GM12872 (cell line): ENCODE measurements around the gene FXN.
A peak's percentile ranks its signal among the peaks of the same experiment; 100 is the strongest.

Source experiments
- CTCF ChIP-seq: IDR thresholded peaks from 3 replicates; pipeline ENCODE4 v1.5.1; 2011; ENCODE audit warnings: low read depth, mild to moderate bottlenecking, low read length, moderate library complexity; ENCODE audit not compliant: insufficient read depth

Gene FXN

GRCh38 chr9:69035438-69036308, at the start of gene FXN:
FXN (plus strand) TSS chr9:69035752; CDS start chr9:69035783, 31 bp downstream.
- peak; percentile 98 for TF ChIP-seq CTCF

- no peak for TF ChIP-seq CTCF
Observed at GRCh38 chr9:68991457-68991856, 44.1 kb upstream of the FXN start.

GRCh38 chr9:68995776-68996175, 39.8 kb upstream of the FXN start:
- TF ChIP-seq CTCF, result no peak

GRCh38 chr9:68996462-68996861, 39.1 kb upstream of the FXN start:
- TF ChIP-seq CTCF, result no peak

GRCh38 chr9:68997666-68998065, 37.9 kb upstream of the FXN start:
- no peak for TF ChIP-seq CTCF

- TF ChIP-seq CTCF, result no peak
Observed at GRCh38 chr9:68998385-68998784, 37.2 kb upstream of the FXN start.

- peak; percentile 17; the same call in 1 of the 3 replicates for TF ChIP-seq CTCF
Observed at GRCh38 chr9:68998812-68999211, 36.7 kb upstream of the FXN start.
